GM10266 (cell line): ENCODE measurements around the gene NEGR1.

ENCODE experiments used
- DNase-seq: peaks from one replicate; pipeline ENCODE4 v3.0.0; 2012; ENCODE audit errors: extremely low spot score
- CTCF ChIP-seq: IDR thresholded peaks from 2 replicates; pipeline ENCODE4 v1.5.1; 2012; ENCODE audit warnings: mild to moderate bottlenecking, low read depth; ENCODE audit not compliant: control insufficient read depth, insufficient read depth; ENCODE audit errors: missing control alignments

Gene NEGR1

GRCh38 chr1:71737768-71738167, 544.6 kb downstream of the NEGR1 start:
- no peak for TF ChIP-seq CTCF
- no peak for DNase-seq

- DNase-seq, result no peak
- no peak for TF ChIP-seq CTCF
Measured at GRCh38 chr1:71733121-71733520, 549.2 kb downstream of the NEGR1 start.

GRCh38 chr1:71721532-71721931, 560.8 kb downstream of the NEGR1 start:
- no peak for DNase-seq

GRCh38 chr1:71719330-71719729, 563.0 kb downstream of the NEGR1 start:
- DNase-seq, result no peak
- no peak for TF ChIP-seq CTCF

More at GRCh38 chr1:71721532-71721931, 560.8 kb downstream of the NEGR1 start:
- no peak for TF ChIP-seq CTCF

- TF ChIP-seq CTCF, result no peak
Measured at GRCh38 chr1:71717186-71717585, 565.2 kb downstream of the NEGR1 start.

GRCh38 chr1:71711456-71711855, 570.9 kb downstream of the NEGR1 start:
- no peak for DNase-seq
- TF ChIP-seq CTCF, result no peak

More at GRCh38 chr1:71717186-71717585, 565.2 kb downstream of the NEGR1 start:
- DNase-seq, result no peak

GRCh38 chr1:71706029-71706671, 576.2 kb downstream of the NEGR1 start:
- TF ChIP-seq CTCF, result no peak
- DNase-seq, result no peak
